Liver (tissue), 9 donors: Measurements from ENCODE around the gene NFU1. TPM values are rescaled to one million over a fixed set of nuclear protein-coding genes. Genes with fewer than 3 reads are reported as not detected.

Source experiments
- DNase-seq: peaks from one replicate; pipeline ENCODE4 v3.0.0-alpha.2; 2017; ENCODE audit warnings: low spot score
- H3K27ac ChIP-seq, 2 donors: one replicate each; pipeline ENCODE4 v1.7.0; 2013; ENCODE audit warnings: inconsistent platforms in 2 of 2, low read length in 2 of 2, control low read depth in 1 of 2, low read depth in 1 of 2, mild to moderate bottlenecking in 1 of 2
- H3K27me3 ChIP-seq, 4 donors: one replicate each; pipeline versions ENCODE4 v1.6.1 to v1.7.0; 2013; ENCODE audit warnings: low read length in 3 of 4, inconsistent platforms in 1 of 4, mild to moderate bottlenecking in 1 of 4, moderate library complexity in 1 of 4; ENCODE audit not compliant: control insufficient read depth in 4 of 4, insufficient read depth in 4 of 4
- H3K36me3 ChIP-seq, 4 donors: one replicate each; pipeline versions ENCODE4 v1.6.1 to v1.7.0; 2013; ENCODE audit warnings: low read length in 3 of 4, mild to moderate bottlenecking in 3 of 4, low read depth in 1 of 4, moderate library complexity in 1 of 4; ENCODE audit not compliant: control insufficient read depth in 4 of 4, insufficient read depth in 3 of 4
- H3K4me1 ChIP-seq, 4 donors: one replicate each; pipeline versions ENCODE4 v1.6.1 to v1.7.0; 2013; ENCODE audit warnings: low read length in 3 of 4, mild to moderate bottlenecking in 3 of 4, moderate library complexity in 1 of 4; ENCODE audit not compliant: control insufficient read depth in 4 of 4, insufficient read depth in 4 of 4
- H3K4me3 ChIP-seq, 3 donors: one replicate each; pipeline versions ENCODE4 v1.6.1 to v1.7.0; 2013; ENCODE audit warnings: low read length in 3 of 3, control low read depth in 1 of 3, low read depth in 1 of 3, mild to moderate bottlenecking in 1 of 3
- H3K9ac ChIP-seq, 2 donors: one replicate each; pipeline ENCODE4 v1.7.0; 2013; ENCODE audit warnings: low read length in 2 of 2, mild to moderate bottlenecking in 2 of 2, moderate library complexity in 2 of 2, control low read depth in 1 of 2, low read depth in 1 of 2
- H3K9me3 ChIP-seq, 4 donors: one replicate each; pipeline versions ENCODE4 v1.6.1 to v1.7.0; 2013; ENCODE audit warnings: low read length in 3 of 4; ENCODE audit not compliant: control insufficient read depth in 4 of 4
- ATF3 ChIP-seq: IDR thresholded peaks from 2 replicates; pipeline ENCODE4 v1.6.1; 2016; ENCODE audit warnings: antibody characterized with exemption
- CTCF ChIP-seq: fragments of 150-350 bp; IDR thresholded peaks from 2 replicates; pipeline ENCODE4 v1.5.1; 2017; ENCODE audit warnings: improper control_type of control experiment, low read depth, low read length; ENCODE audit not compliant: missing input control
- EGR1 ChIP-seq, 2 donors: IDR thresholded peaks; 2 replicates each; pipeline ENCODE4 v1.6.1; 2016 to 2018; ENCODE audit warnings: antibody characterized with exemption in 2 of 2, low read depth in 2 of 2
- FOXA1 ChIP-seq: IDR thresholded peaks from 2 replicates; pipeline ENCODE4 v1.6.1; 2016; ENCODE audit warnings: antibody characterized with exemption
- FOXA2 ChIP-seq: IDR thresholded peaks from 2 replicates; pipeline ENCODE4 v1.6.1; 2016; ENCODE audit warnings: antibody characterized with exemption
- GABPA ChIP-seq, 2 donors: IDR thresholded peaks in 1 of 2; conservative IDR thresholded peaks in 1 of 2; 2 replicates each; pipeline ENCODE4 v1.6.1; 2016; ENCODE audit warnings: antibody characterized with exemption in 2 of 2, mild to moderate bottlenecking in 1 of 2, moderate library complexity in 1 of 2
- HNF4A ChIP-seq, 2 donors: conservative IDR thresholded peaks; 2 replicates each; pipeline ENCODE4 v1.6.1; 2016; ENCODE audit warnings: antibody characterized with exemption in 2 of 2, mild to moderate bottlenecking in 2 of 2
- HNF4G ChIP-seq: IDR thresholded peaks from 2 replicates; pipeline ENCODE4 v1.6.1; 2016; ENCODE audit warnings: antibody characterized with exemption
- JUND ChIP-seq, 2 donors: IDR thresholded peaks; 2 replicates each; pipeline ENCODE4 v1.6.1; 2016; ENCODE audit warnings: antibody characterized with exemption in 2 of 2
- NR2F2 ChIP-seq: IDR thresholded peaks from 2 replicates; pipeline ENCODE4 v1.6.1; 2016; ENCODE audit warnings: antibody characterized with exemption
- RAD21 ChIP-seq, 2 donors: IDR thresholded peaks; 2 replicates each; pipeline ENCODE4 v1.6.1; 2016; ENCODE audit warnings: antibody characterized with exemption in 2 of 2, mild to moderate bottlenecking in 2 of 2
- RXRA ChIP-seq, 2 donors: IDR thresholded peaks; 2 replicates each; pipeline ENCODE4 v1.6.1; 2017 to 2018; ENCODE audit warnings: antibody characterized with exemption in 2 of 2, mild to moderate bottlenecking in 1 of 2
- SP1 ChIP-seq: IDR thresholded peaks from 2 replicates; pipeline ENCODE4 v1.6.1; 2018; ENCODE audit warnings: antibody characterized with exemption, mild to moderate bottlenecking
- TAF1 ChIP-seq: conservative IDR thresholded peaks from 2 replicates; pipeline ENCODE4 v1.6.1; 2016; ENCODE audit warnings: antibody characterized with exemption, mild to moderate bottlenecking
- YY1 ChIP-seq: IDR thresholded peaks from 2 replicates; pipeline ENCODE4 v1.6.1; 2016; ENCODE audit warnings: antibody characterized with exemption, mild to moderate bottlenecking
- WGBS: extraction: QIAGEN DNeasy Blood & Tissue Kit; methylation state at CpG from one replicate; pipeline ENCODE4 v1.1.7; 2013; 5-methylcytosine and 5-hydroxymethylcytosine counted together
- polyA plus RNA-seq, 2 donors: library from polyadenylated mRNA; stranded (reverse) in 1 of 2; unstranded in 1 of 2; fragments of 200-250 nt in 1 of 2; fragments of >200 nt in 1 of 2; fragmentation: Nextera tagmentation in 1 of 2; extraction: Ambion mirVana in 1 of 2; gene quantifications; one replicate each; pipeline versions ENCODE4 v1.2.1 to v1.2.3, GENCODE V29; 2013 to 2015
- total RNA-seq, 2 donors: library from RNA; depleted of rRNA; stranded (reverse); fragments of >200 nt; gene quantifications; one replicate each; pipeline ENCODE4 v1.2.3, GENCODE V29; 2014
- TF ChIP-seq, protein P1 (sequence below): IDR thresholded peaks from 2 replicates; pipeline ENCODE4 v1.6.1; 2016; ENCODE audit warnings: antibody characterized with exemption
- TF ChIP-seq, protein P2 (sequence below): IDR thresholded peaks from 2 replicates; pipeline ENCODE4 v1.6.1; 2016; ENCODE audit warnings: antibody characterized with exemption, mild to moderate bottlenecking
- TF ChIP-seq, protein P3 (sequence below): IDR thresholded peaks from 2 replicates; pipeline ENCODE4 v1.6.1; 2016; ENCODE audit warnings: antibody characterized with exemption
- donor health status: healthy.
- donor health status: healthy.
- donor health status: healthy.
- donor health status: healthy.
- donor health status: healthy.

Gene NFU1
- total and polyA plus RNA-seq, 4 donors, result 7.4 to 37.4 (median 16.0) TPM

- TF ChIP-seq, protein P1, sequence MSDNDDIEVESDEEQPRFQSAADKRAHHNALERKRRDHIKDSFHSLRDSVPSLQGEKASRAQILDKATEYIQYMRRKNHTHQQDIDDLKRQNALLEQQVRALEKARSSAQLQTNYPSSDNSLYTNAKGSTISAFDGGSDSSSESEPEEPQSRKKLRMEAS, result no peak
- no peak for TF ChIP-seq JUND (IDR thresholded peaks at IDR 0.05)
- TF ChIP-seq YY1, result no peak
- no peak for TF ChIP-seq EGR1 (IDR thresholded peaks at IDR 0.05; ENCODE audit: low read depth in 2 of 2)
- TF ChIP-seq FOXA2, result no peak
- no peak for TF ChIP-seq ATF3
- TF ChIP-seq FOXA1, result no peak
- TF ChIP-seq HNF4A (conservative IDR thresholded peaks at IDR 0.05), result no peak
- TF ChIP-seq NR2F2, result no peak
- TF ChIP-seq, protein P2, sequence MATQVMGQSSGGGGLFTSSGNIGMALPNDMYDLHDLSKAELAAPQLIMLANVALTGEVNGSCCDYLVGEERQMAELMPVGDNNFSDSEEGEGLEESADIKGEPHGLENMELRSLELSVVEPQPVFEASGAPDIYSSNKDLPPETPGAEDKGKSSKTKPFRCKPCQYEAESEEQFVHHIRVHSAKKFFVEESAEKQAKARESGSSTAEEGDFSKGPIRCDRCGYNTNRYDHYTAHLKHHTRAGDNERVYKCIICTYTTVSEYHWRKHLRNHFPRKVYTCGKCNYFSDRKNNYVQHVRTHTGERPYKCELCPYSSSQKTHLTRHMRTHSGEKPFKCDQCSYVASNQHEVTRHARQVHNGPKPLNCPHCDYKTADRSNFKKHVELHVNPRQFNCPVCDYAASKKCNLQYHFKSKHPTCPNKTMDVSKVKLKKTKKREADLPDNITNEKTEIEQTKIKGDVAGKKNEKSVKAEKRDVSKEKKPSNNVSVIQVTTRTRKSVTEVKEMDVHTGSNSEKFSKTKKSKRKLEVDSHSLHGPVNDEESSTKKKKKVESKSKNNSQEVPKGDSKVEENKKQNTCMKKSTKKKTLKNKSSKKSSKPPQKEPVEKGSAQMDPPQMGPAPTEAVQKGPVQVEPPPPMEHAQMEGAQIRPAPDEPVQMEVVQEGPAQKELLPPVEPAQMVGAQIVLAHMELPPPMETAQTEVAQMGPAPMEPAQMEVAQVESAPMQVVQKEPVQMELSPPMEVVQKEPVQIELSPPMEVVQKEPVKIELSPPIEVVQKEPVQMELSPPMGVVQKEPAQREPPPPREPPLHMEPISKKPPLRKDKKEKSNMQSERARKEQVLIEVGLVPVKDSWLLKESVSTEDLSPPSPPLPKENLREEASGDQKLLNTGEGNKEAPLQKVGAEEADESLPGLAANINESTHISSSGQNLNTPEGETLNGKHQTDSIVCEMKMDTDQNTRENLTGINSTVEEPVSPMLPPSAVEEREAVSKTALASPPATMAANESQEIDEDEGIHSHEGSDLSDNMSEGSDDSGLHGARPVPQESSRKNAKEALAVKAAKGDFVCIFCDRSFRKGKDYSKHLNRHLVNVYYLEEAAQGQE, result no peak
- no peak for TF ChIP-seq CTCF
- no peak for TF ChIP-seq SP1
- TF ChIP-seq HNF4G, result no peak
- TF ChIP-seq RXRA (IDR thresholded peaks at IDR 0.05), result no peak
- TF ChIP-seq, protein P3, sequence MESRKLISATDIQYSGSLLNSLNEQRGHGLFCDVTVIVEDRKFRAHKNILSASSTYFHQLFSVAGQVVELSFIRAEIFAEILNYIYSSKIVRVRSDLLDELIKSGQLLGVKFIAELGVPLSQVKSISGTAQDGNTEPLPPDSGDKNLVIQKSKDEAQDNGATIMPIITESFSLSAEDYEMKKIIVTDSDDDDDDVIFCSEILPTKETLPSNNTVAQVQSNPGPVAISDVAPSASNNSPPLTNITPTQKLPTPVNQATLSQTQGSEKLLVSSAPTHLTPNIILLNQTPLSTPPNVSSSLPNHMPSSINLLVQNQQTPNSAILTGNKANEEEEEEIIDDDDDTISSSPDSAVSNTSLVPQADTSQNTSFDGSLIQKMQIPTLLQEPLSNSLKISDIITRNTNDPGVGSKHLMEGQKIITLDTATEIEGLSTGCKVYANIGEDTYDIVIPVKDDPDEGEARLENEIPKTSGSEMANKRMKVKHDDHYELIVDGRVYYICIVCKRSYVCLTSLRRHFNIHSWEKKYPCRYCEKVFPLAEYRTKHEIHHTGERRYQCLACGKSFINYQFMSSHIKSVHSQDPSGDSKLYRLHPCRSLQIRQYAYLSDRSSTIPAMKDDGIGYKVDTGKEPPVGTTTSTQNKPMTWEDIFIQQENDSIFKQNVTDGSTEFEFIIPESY, result no peak
- no peak for TF ChIP-seq TAF1
- no peak for TF ChIP-seq GABPA (IDR thresholded peaks at IDR 0.05 in 1 of 2, conservative IDR thresholded peaks at IDR 0.05 in 1 of 2)
- TF ChIP-seq RAD21 (IDR thresholded peaks at IDR 0.05), result no peak
- no peaks in the 10 kb centered on the region for H3K9me3 ChIP-seq
- H3K36me3 ChIP-seq, result no peaks in the 10 kb centered on the region
- DNase-seq, result no peak
- WGBS, result 93% methylated on average over 3 of the region's 3 CpGs
- no peaks in the 10 kb centered on the region for H3K4me1 ChIP-seq
- H3K4me3 ChIP-seq, result no peak overlapping the region
- no peak overlapping the region for H3K9ac ChIP-seq
- no peaks in the 10 kb centered on the region for H3K27me3 ChIP-seq
- no peak overlapping the region for H3K27ac ChIP-seq
Observed at GRCh38 chr2:69452687-69453086, 15.5 kb upstream of the NFU1 start.
